Right lobe of liver (tissue), 4 donors: ENCODE measurements around the gene LSS.

Source experiments
- POLR2A ChIP-seq: fragments of 450-650 bp; IDR thresholded peaks from one replicate; pipeline ENCODE4 v1.6.1; 2017; ENCODE audit warnings: antibody characterized with exemption, mild to moderate bottlenecking
- TF ChIP-seq, protein P1 (sequence below), 4 donors: fragments of 200-600 bp in 3 of 4; fragments of 450-650 bp in 1 of 4; IDR thresholded peaks; one replicate each; pipeline versions ENCODE4 v1.5.1 to v1.8.0; 2016 to 2022; ENCODE audit warnings: antibody characterized with exemption in 4 of 4, mild to moderate bottlenecking in 2 of 4
- donor health status: DM: no; HTN: no; CAD: no.
- donor health status: DM: no; HTN: no; CAD: no.
- donor health status: DM: no; HTN: yes; CAD: no.

GRCh38 chr21:46142582-46143473, 85.7 kb downstream of the LSS start:
- TF ChIP-seq, protein P1, sequence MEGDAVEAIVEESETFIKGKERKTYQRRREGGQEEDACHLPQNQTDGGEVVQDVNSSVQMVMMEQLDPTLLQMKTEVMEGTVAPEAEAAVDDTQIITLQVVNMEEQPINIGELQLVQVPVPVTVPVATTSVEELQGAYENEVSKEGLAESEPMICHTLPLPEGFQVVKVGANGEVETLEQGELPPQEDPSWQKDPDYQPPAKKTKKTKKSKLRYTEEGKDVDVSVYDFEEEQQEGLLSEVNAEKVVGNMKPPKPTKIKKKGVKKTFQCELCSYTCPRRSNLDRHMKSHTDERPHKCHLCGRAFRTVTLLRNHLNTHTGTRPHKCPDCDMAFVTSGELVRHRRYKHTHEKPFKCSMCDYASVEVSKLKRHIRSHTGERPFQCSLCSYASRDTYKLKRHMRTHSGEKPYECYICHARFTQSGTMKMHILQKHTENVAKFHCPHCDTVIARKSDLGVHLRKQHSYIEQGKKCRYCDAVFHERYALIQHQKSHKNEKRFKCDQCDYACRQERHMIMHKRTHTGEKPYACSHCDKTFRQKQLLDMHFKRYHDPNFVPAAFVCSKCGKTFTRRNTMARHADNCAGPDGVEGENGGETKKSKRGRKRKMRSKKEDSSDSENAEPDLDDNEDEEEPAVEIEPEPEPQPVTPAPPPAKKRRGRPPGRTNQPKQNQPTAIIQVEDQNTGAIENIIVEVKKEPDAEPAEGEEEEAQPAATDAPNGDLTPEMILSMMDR (IDR thresholded peaks at IDR 0.05), result no peak
- no peak for TF ChIP-seq POLR2A
